Activated naive CD8-positive, alpha-beta T cell treated with anti-CD3 and anti-CD28 coated beads, Interleukin-2, amount 50 U/mL, for 16 hours (primary cell): ENCODE data around the gene PCDHGA9.
"Not testable (repeated sequence)": the region's sequence is repeated elsewhere in the genome, so short reads cannot be mapped to it uniquely, and the experiment has no call there.

ENCODE experiments used
- DNase-seq: peaks from one replicate; pipeline ENCODE4 v3.0.0-alpha.2; 2020; ENCODE audit warnings: low read depth, low spot score

PCDHGA9 gene

DNA sequence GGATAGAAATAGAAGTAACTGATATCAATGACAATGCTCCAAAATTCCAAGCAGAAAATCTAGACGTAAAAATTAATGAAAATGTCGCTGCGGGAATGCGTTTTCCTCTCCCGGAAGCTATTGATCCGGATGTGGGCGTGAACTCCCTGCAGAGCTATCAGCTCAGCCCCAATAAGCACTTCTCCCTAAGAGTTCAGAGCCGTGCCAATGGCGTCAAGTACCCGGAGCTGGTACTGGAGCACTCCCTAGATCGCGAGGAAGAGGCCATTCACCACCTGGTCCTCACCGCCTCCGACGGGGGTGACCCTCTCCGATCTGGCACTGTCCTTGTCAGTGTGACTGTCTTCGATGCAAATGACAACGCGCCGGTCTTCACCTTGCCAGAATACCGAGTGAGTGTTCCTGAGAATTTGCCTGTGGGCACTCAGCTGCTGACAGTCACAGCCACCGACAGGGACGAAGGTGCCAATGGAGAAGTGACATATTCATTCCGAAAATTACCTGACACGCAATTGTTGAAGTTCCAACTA is 11.0 kb downstream of the PCDHGA9 start:
- no peak for DNase-seq

DNA sequence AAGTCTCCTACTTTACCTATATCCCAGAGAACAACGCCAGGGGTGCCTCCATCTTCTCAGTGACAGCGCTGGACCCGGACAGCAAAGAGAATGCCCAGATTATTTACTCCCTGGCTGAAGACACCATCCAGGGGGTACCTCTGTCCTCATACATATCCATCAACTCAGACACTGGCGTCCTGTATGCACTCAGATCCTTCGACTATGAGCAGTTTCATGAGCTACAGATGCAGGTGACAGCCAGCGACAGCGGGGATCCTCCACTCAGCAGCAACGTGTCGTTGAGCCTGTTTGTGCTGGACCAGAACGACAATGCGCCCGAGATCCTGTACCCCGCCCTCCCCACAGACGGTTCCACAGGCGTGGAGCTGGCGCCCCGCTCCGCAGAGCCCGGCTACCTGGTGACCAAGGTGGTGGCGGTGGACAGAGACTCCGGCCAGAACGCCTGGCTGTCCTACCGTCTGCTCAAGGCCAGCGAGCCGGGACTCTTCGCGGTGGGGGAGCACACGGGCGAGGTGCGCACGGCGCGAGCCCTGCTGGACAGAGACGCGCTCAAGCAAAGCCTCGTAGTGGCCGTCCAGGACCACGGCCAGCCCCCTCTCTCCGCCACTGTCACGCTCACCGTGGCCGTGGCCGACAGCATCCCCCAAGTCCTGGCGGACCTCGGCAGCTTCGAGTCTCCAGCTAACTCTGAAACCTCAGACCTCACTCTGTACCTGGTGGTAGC is 12.1 kb downstream of the PCDHGA9 start:
- not testable (repeated sequence) for DNase-seq

DNA sequence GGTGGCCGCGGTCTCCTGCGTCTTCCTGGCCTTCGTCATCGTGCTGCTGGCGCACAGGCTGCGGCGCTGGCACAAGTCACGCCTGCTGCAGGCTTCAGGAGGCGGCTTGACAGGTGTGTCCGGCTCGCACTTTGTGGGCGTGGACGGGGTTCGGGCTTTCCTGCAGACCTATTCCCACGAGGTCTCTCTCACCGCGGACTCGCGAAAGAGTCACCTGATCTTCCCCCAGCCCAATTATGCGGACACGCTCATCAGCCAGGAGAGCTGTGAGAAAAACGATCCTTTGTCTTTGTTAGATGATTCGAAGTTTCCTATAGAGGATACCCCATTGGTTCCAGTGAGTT is 12.7 kb downstream of the PCDHGA9 start:
- DNase-seq, result not testable (repeated sequence)

DNA sequence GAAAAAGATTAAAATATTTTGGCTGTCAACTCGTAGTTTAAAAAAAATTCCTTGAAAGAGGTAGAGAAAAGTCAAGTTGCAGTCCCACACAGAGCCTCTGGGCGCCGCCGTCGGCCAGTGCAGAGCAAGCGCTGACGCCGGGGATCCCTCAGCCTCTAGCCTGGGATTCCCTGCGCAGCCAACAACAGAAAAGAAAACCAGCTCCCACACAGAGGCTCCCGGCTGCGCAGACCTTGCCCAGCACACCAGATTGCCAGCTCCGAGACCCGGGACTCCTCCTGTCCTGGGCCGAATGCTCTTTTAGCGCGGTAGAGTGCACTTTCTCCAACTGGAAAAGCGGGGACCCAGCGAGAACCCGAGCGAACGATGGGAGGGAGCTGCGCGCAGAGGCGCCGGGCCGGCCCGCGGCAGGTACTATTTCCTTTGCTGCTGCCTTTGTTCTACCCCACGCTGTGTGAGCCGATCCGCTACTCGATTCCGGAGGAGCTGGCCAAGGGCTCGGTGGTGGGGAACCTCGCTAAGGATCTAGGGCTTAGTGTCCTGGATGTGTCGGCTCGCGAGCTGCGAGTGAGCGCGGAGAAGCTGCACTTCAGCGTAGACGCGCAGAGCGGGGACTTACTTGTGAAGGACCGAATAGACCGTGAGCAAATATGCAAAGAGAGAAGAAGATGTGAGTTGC is 15.1 kb downstream of the PCDHGA9 start, which contains the start of gene PCDHGB7:
PCDHGB7 (plus strand) TSS at position 184 of the 679 bp plus-strand sequence; CDS start at position 367, 183 bp downstream.
- DNase-seq, result not testable (repeated sequence)

DNA sequence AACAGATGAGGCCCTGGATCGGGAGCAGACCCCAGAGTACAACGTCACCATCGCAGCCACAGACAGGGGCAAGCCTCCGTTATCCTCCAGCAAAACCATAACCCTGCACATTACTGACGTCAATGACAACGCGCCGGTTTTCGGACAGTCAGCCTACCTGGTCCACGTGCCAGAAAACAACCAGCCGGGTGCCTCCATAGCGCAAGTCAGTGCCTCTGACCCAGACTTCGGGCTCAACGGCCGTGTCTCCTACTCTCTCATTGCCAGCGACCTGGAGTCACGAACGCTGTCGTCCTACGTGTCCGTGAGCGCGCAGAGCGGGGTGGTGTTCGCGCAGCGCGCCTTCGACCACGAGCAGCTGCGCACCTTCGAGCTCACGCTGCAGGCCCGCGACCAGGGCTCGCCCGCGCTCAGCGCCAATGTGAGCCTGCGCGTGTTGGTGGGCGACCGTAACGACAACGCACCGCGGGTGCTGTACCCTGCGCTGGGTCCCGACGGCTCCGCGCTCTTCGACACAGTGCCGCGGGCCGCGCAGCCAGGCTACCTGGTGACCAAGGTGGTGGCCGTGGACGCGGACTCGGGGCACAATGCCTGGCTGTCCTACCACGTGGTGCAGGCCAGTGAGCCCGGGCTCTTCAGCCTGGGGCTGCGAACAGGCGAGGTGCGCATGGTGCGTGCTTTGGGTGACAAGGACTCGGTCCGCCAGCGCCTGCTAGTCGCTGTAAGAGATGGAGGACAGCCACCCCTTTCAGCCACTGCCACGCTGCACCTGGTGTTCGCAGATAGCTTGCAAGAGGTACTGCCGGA is 16.7 kb downstream of the PCDHGA9 start:
- DNase-seq, result no peak

DNA sequence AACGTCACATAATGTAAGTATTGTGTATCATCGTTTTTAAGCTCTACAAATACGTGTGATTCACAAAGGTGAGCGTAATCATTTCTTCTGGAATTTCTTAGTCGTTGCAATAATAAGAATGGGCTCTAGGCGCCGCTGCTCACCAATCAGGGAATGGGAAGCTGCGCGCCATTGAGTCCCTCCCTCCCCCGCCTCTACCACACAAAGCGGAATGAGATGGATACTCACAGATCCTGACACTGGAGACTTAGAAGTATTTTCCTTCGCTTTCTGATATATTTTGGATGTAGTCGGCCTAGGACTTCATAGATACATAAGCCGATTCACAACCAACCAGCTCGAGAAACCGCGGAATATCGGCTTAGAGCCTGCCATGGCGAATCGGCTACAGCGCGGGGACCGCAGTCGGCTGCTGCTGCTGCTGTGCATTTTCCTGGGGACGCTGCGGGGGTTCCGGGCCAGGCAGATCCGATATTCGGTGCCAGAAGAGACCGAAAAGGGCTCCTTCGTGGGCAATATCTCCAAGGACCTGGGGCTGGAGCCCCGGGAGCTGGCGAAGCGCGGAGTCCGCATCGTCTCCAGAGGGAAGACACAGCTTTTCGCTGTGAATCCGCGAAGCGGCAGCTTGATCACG is 18.4 kb downstream of the PCDHGA9 start, which contains the start of gene PCDHGA11:
PCDHGA11 (plus strand) TSS at position 197 of the 634 bp plus-strand sequence; CDS start at position 374, 177 bp downstream.
- no peak for DNase-seq

DNA sequence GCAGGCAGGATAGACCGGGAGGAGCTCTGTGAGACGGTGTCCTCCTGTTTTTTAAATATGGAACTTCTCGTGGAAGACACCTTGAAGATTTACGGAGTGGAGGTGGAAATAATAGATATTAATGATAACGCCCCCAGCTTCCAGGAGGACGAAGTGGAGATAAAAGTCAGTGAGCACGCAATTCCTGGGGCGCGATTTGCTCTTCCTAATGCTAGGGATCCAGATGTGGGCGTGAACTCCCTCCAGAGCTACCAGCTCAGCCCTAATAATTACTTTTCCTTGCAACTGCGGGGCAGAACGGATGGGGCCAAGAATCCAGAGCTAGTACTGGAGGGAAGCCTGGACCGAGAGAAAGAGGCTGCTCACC is 18.9 kb downstream of the PCDHGA9 start:
- no peak for DNase-seq

DNA sequence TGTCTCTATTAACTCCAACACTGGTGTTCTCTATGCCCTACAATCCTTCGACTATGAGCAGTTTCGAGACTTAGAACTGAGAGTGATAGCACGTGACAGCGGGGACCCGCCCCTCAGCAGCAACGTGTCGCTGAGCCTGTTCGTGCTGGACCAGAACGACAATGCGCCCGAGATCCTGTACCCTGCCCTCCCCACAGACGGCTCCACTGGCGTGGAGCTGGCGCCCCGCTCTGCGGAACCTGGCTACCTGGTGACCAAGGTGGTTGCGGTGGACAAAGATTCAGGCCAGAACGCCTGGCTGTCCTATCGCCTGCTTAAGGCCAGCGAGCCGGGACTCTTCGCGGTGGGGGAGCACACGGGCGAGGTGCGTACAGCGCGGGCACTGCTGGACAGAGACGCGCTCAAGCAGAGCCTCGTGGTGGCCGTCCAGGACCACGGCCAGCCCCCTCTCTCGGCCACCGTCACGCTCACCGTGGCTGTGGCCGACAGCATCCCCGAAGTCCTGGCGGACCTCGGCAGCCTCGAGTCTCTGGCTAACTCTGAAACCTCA is 20.2 kb downstream of the PCDHGA9 start:
- DNase-seq, result no peak

DNA sequence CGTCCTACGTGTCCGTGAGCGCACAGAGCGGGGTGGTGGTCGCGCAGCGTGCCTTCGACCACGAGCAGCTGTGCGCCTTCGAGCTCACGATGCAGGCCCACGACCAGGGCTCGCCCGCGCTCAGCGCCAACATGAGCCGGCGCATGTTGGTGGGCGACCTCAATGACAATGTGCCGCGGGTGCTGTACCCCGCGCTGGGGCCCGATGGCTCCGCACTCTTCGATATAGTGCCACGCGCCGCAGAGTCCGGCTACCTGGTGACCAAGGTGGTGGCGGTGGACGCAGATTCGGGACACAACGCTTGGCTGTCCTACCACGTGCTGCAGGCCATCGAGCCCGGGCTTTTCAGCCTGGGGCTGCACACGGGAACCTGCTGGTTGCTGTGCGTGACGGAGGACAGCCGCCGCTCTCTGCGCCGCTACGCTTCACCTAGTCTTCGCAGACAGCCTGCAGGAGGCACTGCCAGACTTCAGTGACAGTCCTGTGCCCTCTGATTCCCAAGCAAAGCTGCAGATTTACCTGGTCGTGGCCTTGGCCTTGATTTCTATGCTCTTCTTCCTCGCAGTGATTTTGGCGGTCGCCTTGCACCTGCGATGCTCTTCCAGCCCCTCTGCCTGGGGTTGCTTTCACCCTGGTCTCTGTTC is 25.3 kb downstream of the PCDHGA9 start:
- no peak for DNase-seq

DNA sequence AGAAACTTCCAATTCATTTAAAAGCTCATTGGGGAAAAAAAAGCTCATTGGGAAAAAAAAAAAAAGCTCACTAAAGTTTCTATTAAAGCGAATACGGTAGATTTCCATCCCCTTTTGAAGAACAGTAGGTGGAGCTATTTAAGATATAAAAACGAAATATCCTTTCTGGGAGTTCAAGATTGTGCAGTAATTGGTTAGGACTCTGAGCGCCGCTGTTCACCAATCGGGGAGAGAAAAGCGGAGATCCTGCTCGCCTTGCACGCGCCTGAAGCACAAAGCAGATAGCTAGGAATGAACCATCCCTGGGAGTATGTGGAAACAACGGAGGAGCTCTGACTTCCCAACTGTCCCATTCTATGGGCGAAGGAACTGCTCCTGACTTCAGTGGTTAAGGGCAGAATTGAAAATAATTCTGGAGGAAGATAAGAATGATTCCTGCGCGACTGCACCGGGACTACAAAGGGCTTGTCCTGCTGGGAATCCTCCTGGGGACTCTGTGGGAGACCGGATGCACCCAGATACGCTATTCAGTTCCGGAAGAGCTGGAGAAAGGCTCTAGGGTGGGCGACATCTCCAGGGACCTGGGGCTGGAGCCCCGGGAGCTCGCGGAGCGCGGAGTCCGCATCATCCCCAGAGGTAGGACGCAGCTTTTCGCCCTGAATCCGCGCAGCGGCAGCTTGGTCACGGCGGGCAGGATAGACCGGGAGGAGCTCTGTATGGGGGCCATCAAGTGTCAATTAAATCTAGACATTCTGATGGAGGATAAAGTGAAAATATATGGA is 27.9 kb downstream of the PCDHGA9 start, which contains the start of gene PCDHGA12:
PCDHGA12 (plus strand) TSS at position 176 of the 782 bp plus-strand sequence; CDS start at position 429, 253 bp downstream.
- DNase-seq, result no peak

DNA sequence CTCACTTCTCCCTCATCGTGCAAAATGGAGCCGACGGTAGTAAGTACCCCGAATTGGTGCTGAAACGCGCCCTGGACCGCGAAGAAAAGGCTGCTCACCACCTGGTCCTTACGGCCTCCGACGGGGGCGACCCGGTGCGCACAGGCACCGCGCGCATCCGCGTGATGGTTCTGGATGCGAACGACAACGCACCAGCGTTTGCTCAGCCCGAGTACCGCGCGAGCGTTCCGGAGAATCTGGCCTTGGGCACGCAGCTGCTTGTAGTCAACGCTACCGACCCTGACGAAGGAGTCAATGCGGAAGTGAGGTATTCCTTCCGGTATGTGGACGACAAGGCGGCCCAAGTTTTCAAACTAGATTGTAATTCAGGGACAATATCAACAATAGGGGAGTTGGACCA is 28.7 kb downstream of the PCDHGA9 start:
- no peak for DNase-seq

DNA sequence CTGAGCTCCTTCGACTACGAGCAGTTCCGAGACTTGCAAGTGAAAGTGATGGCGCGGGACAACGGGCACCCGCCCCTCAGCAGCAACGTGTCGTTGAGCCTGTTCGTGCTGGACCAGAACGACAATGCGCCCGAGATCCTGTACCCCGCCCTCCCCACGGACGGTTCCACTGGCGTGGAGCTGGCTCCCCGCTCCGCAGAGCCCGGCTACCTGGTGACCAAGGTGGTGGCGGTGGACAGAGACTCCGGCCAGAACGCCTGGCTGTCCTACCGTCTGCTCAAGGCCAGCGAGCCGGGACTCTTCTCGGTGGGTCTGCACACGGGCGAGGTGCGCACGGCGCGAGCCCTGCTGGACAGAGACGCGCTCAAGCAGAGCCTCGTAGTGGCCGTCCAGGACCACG is 29.7 kb downstream of the PCDHGA9 start:
- DNase-seq, result not testable (repeated sequence)

DNA sequence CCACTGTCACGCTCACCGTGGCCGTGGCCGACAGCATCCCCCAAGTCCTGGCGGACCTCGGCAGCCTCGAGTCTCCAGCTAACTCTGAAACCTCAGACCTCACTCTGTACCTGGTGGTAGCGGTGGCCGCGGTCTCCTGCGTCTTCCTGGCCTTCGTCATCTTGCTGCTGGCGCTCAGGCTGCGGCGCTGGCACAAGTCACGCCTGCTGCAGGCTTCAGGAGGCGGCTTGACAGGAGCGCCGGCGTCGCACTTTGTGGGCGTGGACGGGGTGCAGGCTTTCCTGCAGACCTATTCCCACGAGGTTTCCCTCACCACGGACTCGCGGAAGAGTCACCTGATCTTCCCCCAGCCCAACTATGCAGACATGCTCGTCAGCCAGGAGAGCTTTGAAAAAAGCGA is 30.1 kb downstream of the PCDHGA9 start:
- not testable (repeated sequence) for DNase-seq

DNA sequence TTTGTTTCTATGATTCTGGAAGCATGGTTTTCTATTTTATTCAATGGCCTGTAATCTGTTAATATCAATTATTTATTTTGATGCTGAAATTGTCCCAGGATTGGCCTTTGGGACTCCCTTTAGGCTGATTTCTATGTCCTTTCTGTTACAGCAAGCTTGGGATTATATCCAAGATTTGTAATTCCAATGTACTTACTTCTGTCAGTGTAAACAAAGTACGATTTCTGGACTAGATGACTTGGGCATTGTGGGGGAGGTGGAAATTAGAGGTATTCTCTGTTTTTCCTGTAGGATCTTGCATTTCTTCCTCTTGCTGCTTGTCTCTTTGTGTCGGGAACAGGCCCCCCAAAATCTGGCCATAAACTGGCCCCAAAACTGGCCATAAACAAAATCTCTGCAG is 31.4 kb downstream of the PCDHGA9 start:
- no peak for DNase-seq

DNA sequence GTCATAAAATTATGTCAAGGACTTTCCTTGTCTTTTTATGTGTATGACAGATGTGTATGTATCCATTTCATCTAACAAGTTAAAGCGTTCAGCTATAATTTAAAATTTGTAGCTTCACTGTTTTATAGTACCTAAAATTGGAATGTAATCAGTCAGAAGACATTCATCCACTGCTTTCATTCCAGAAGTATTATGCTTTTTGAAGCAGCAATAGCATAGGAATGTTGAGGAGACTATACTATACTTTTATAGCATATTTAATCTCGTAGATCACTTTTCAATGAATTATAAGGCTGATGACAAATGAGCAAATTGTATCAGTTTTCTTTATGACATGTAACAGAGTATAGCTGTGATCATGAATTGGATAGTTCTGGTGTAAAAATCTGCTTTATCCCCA is 34.6 kb downstream of the PCDHGA9 start:
- no peak for DNase-seq

DNA sequence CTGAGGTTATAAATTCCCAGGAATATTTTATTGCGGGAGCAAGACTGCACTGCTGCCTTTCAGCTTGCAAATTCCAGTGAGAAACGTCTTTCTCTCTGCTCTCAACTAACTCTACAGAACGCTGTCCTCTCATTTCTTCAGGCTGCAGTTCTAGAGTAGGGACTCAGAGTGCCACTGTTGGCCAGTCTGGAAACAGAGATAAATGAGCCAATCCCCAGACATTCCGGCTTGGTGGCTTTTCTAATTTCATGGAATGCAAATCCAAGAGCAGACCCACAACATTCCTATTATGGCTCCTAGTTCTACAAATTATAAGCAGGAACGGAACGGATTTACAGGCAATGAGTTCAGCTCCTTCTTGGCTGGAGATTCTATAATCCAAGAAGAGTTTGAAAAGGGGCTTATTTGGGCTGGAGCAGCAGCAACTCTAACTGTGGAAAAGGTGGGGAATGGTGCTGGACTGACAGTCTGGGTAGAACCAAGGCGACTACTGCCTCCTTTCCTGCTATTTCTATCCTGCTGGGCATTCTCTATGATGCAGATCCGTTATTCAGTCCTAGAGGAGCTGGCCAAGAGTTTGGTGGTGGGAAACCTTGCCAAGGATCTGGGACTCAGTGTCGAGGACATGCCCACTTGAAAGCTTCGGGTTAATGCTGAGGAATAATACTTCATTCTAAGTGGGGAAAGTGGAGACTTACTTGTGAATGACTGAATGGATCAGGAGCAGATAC is 37.0 kb downstream of the PCDHGA9 start:
- no peak for DNase-seq

DNA sequence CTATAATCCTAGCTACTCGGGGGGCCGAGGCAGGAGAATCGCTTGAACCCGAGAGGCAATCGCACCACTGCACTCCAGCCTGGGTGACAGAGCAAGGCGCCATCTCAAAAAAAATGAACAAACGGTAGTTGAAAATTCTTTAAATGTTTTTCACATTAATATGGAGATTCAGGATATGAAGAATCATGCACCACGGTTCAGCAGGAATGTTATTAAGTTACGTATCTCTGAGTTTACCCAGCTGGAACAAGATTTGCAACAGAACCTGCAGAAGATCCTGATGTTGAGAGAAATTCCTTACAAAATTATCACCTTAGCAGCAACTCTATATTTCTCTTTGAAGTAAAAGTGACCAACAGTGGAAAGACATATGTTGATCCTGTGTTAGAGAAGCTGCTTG is 37.8 kb downstream of the PCDHGA9 start:
- DNase-seq, result no peak

DNA sequence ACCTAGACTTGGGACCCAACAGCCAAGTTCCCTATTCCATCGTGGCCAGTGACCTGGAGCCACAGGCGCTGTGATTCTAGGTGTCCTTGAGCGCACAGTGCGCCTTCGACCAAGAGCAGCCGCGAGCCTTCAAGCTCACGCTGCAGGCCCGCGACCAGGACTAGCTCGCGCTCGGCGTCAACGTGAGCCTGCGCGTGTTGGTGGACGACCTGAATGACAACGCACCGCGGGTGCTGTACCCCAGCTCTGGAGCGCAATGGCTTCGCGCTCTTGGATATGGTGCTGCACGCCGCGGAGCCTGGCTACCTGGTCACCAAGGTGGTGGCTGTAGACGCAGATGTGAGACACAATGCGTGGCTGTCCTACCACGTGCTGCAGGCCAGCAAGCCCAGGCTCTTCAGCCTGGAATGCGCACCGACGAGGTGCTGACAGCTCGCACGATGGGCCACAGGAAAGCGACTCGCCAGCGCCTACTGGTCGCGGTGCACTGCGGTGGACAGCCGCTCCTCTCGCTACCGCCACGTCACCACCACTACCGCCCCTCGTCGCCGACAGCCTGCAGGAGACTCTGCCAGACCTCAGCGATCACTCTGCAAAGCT is 39.1 kb downstream of the PCDHGA9 start:
- DNase-seq, result no peak
